ENCODE measurements around the gene EMC10.

DNA sequence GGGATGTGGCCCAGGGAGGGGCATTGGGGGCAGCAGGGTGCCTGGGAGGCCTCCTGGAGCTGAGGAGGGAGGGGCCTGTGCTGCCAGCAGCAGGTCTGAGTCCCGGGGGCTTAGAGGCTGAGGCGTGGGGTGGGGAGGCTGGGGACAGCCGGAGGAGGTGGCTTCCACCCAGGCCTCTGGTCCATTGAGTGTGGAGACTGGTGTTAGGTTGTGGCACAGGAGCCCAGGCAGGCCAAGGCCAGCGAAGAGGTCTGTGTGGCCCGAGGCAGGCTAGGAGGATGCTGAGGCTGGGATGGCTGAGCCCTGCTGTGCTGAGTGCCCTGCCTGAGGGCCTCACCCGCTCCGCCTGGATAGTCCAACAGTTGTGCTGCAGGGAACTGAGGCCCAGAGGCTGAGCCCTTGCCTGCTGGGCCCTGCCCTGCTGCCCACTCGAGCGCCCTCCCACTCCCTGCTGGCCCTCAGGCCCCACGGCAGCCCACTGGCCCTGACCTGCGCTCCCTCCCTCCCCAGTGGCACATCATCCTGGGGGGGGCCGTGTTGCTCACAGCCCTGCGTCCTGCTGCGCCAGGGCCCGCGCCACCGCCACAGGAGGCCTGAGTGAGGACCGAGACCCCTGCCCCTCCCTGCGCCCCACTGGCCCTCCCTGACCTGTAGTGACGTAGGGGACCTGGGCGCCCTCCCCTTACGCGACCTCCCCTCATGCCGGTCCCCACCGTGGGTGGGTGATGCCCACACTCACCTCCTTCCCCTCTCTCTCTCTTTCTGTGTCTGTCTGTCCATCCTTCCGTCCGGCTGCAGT lies 5.2 kb downstream of the EMC10 start:
- TF ChIP-seq POLR2A (IDR thresholded peaks at IDR 0.05; ENCODE audit: low read depth, low read length) (no peak), ZNF274 (IDR thresholded peaks at IDR 0.05; ENCODE audit: insufficient read depth, insufficient read length) (no peak), POLR2AphosphoS5 (IDR thresholded peaks at IDR 0.05; ENCODE audit: low read length) (no peak), ETV6 (conservative IDR thresholded peaks at IDR 0.05 in 1 of 2, IDR thresholded peaks at IDR 0.05 in 1 of 2; ENCODE audit: borderline replicate concordance in 1 of 2, low read depth in 1 of 2) (no peak), SUZ12 (IDR thresholded peaks at IDR 0.05; ENCODE audit: unreplicated experiment) (no peak), NFYB (IDR thresholded peaks at IDR 0.05; ENCODE audit: insufficient read depth, low read depth, low read length) (no peak)
- TF ChIP-seq, protein P1, sequence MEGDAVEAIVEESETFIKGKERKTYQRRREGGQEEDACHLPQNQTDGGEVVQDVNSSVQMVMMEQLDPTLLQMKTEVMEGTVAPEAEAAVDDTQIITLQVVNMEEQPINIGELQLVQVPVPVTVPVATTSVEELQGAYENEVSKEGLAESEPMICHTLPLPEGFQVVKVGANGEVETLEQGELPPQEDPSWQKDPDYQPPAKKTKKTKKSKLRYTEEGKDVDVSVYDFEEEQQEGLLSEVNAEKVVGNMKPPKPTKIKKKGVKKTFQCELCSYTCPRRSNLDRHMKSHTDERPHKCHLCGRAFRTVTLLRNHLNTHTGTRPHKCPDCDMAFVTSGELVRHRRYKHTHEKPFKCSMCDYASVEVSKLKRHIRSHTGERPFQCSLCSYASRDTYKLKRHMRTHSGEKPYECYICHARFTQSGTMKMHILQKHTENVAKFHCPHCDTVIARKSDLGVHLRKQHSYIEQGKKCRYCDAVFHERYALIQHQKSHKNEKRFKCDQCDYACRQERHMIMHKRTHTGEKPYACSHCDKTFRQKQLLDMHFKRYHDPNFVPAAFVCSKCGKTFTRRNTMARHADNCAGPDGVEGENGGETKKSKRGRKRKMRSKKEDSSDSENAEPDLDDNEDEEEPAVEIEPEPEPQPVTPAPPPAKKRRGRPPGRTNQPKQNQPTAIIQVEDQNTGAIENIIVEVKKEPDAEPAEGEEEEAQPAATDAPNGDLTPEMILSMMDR (IDR thresholded peaks at IDR 0.05 in 2 of 3, conservative IDR thresholded peaks at IDR 0.05 in 1 of 3; ENCODE audit: control insufficient read depth in 2 of 3, extremely low read depth in 1 of 3, insufficient read depth in 1 of 3, low read depth in 3 of 3, low read length in 3 of 3): no peak
